Raji (cell line): ENCODE measurements around the gene SCGB1D2.

Experiments
- POLR2A ChIP-seq: IDR thresholded peaks from 2 replicates; pipeline ENCODE4 v1.6.1; 2011; ENCODE audit warnings: low read depth, low read length, control low read depth; ENCODE audit not compliant: insufficient read depth

Gene SCGB1D2

GRCh38 chr11:62251698-62252097, 9.7 kb downstream of the SCGB1D2 start:
- TF ChIP-seq POLR2A, result no peak

GRCh38 chr11:62253999-62254542, 12.0 kb downstream of the SCGB1D2 start:
- TF ChIP-seq POLR2A, result no peak

- no peak for TF ChIP-seq POLR2A
Measured at GRCh38 chr11:62256281-62256680, 14.2 kb downstream of the SCGB1D2 start.

- TF ChIP-seq POLR2A, result no peak
Measured at GRCh38 chr11:62260261-62260953, 18.4 kb downstream of the SCGB1D2 start.

GRCh38 chr11:62264004-62264403, 22.0 kb downstream of the SCGB1D2 start:
- no peak for TF ChIP-seq POLR2A

- no peak for TF ChIP-seq POLR2A
Measured at GRCh38 chr11:62266558-62266957, 24.5 kb downstream of the SCGB1D2 start.

- no peak for TF ChIP-seq POLR2A
Measured at GRCh38 chr11:62267050-62267449, 25.0 kb downstream of the SCGB1D2 start.

GRCh38 chr11:62267576-62267975, 25.5 kb downstream of the SCGB1D2 start:
- no peak for TF ChIP-seq POLR2A

GRCh38 chr11:62269654-62270278, 27.7 kb downstream of the SCGB1D2 start, which contains the start of gene SCGB2A2:
Gene SCGB2A2, plus strand, starts transcription at chr11:62270158. Its CDS starts 59 bp downstream, at chr11:62270217.
- TF ChIP-seq POLR2A, result no peak

GRCh38 chr11:62273284-62273683, 31.2 kb downstream of the SCGB1D2 start:
- no peak for TF ChIP-seq POLR2A

- TF ChIP-seq POLR2A, result no peak
Measured at GRCh38 chr11:62273789-62274275, 31.8 kb downstream of the SCGB1D2 start.

- no peak for TF ChIP-seq POLR2A
Measured at GRCh38 chr11:62280452-62280851, 38.4 kb downstream of the SCGB1D2 start.
